OCI-LY1 (cell line): ENCODE measurements around the gene UBXN1.
"Not testable (repeated sequence)": the region's sequence is repeated elsewhere in the genome, so short reads cannot be mapped to it uniquely, and the experiment has no call there.

Experiments used
- H2AFZ ChIP-seq: fragments of 200-600 bp; sonication (generic), shearing (Covaris generic); 2 replicates; pipeline ENCODE4 v1.6.0; 2014; ENCODE audit warnings: antibody characterized with exemption, mild to moderate bottlenecking, low read length
- H3F3A ChIP-seq: fragments of 200-600 bp; sonication (generic), shearing (Covaris generic); 2 replicates; pipeline ENCODE4 v1.6.0; 2014; ENCODE audit warnings: mild to moderate bottlenecking, antibody characterized with exemption, low read length, moderate library complexity; ENCODE audit not compliant: insufficient read depth
- H3K27ac ChIP-seq: fragments of 200-600 bp; sonication (generic); 2 replicates; pipeline ENCODE4 v1.5.1; 2014; ENCODE audit warnings: low read length, mixed run types, mild to moderate bottlenecking, low read depth; ENCODE audit not compliant: poor library complexity, severe bottlenecking
- H3K27me3 ChIP-seq: fragments of 200-600 bp; sonication (generic); 2 replicates; pipeline ENCODE4 v1.6.0; 2014; ENCODE audit warnings: antibody characterized with exemption, mild to moderate bottlenecking, low read length, moderate library complexity; ENCODE audit not compliant: insufficient read depth
- H3K36me3 ChIP-seq: fragments of 200-600 bp; sonication (generic); 2 replicates; pipeline ENCODE4 v1.6.1; 2014; ENCODE audit warnings: mild to moderate bottlenecking, antibody characterized with exemption, low read length, moderate library complexity, mixed read lengths; ENCODE audit not compliant: insufficient read depth
- H3K4me1 ChIP-seq: fragments of 200-600 bp; sonication (generic); 2 replicates; pipeline ENCODE4 v1.5.1; 2014; ENCODE audit warnings: mild to moderate bottlenecking, low read length, moderate library complexity; ENCODE audit not compliant: insufficient read depth, severe bottlenecking
- H3K4me2 ChIP-seq: fragments of 200-600 bp; sonication (generic), shearing (Covaris generic); 2 replicates; pipeline ENCODE4 v1.6.1; 2014; ENCODE audit warnings: low read length
- H3K4me3 ChIP-seq: fragments of 200-600 bp; sonication (generic); 2 replicates; pipeline ENCODE4 v1.5.1; 2014; ENCODE audit warnings: low read length, low read depth, mild to moderate bottlenecking, mixed read lengths; ENCODE audit not compliant: poor library complexity, severe bottlenecking
- H3K79me2 ChIP-seq: fragments of 200-600 bp; shearing (Covaris generic); 2 replicates; pipeline ENCODE4 v1.6.1; 2016; ENCODE audit warnings: mixed run types, low read length, mixed read lengths; ENCODE audit not compliant: insufficient read depth
- H3K9ac ChIP-seq: fragments of 200-600 bp; sonication (generic), shearing (Covaris generic); 2 replicates; pipeline ENCODE4 v1.6.1; 2014; ENCODE audit warnings: mild to moderate bottlenecking, low read length, mixed read lengths
- H3K9me2 ChIP-seq: fragments of 200-600 bp; sonication (generic), shearing (Covaris generic); 2 replicates; pipeline ENCODE4 v1.6.1; 2014; ENCODE audit warnings: low read depth, mild to moderate bottlenecking, low read length, mixed read lengths
- H3K9me3 ChIP-seq: fragments of 200-600 bp; shearing (Covaris generic); 2 replicates; pipeline ENCODE4 v1.6.1; 2014; ENCODE audit warnings: low read length, mixed read lengths
- H4K20me1 ChIP-seq: fragments of 200-600 bp; sonication (generic), shearing (Covaris generic); 2 replicates; pipeline ENCODE4 v1.6.0; 2016; ENCODE audit warnings: mild to moderate bottlenecking, low read length; ENCODE audit not compliant: insufficient read depth
- EZH2 ChIP-seq: fragments of 200-600 bp; sonication (generic), shearing (Covaris generic); IDR thresholded peaks from 2 replicates; pipeline ENCODE4 v1.8.0; 2017; ENCODE audit warnings: borderline replicate concordance, mixed run types, mild to moderate bottlenecking, antibody characterized with exemption, low read length, moderate library complexity, mixed read lengths
- TF ChIP-seq, protein P1 (sequence below): fragments of 200-600 bp; sonication (generic), shearing (Covaris generic); IDR thresholded peaks from 2 replicates; pipeline ENCODE4 v1.5.1; 2017; ENCODE audit warnings: mild to moderate bottlenecking, antibody characterized with exemption, low read length, moderate library complexity, mixed read lengths

The UBXN1 gene

GRCh38 chr11:62702246-62702645 is 23.4 kb upstream of the UBXN1 start:
- H3K27ac ChIP-seq: no peak overlapping the region
- TF ChIP-seq EZH2: no peak
- TF ChIP-seq, protein P1, sequence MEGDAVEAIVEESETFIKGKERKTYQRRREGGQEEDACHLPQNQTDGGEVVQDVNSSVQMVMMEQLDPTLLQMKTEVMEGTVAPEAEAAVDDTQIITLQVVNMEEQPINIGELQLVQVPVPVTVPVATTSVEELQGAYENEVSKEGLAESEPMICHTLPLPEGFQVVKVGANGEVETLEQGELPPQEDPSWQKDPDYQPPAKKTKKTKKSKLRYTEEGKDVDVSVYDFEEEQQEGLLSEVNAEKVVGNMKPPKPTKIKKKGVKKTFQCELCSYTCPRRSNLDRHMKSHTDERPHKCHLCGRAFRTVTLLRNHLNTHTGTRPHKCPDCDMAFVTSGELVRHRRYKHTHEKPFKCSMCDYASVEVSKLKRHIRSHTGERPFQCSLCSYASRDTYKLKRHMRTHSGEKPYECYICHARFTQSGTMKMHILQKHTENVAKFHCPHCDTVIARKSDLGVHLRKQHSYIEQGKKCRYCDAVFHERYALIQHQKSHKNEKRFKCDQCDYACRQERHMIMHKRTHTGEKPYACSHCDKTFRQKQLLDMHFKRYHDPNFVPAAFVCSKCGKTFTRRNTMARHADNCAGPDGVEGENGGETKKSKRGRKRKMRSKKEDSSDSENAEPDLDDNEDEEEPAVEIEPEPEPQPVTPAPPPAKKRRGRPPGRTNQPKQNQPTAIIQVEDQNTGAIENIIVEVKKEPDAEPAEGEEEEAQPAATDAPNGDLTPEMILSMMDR: no peak
- H3K27me3 ChIP-seq: no peaks in the 10 kb centered on the region
- H3K4me2 ChIP-seq: no peak overlapping the region
- H3K36me3 ChIP-seq: peaks cover 52% of the 10 kb centered on the region
- H2AFZ ChIP-seq: no peak overlapping the region
- no peaks in the 10 kb centered on the region for H4K20me1 ChIP-seq
- peaks cover 17% of the 10 kb centered on the region for H3K4me1 ChIP-seq
- 0 out of 2 replicates have a peak, but pooled peaks cover under 1% of the 10 kb centered on the region for H3F3A ChIP-seq
- H3K79me2 ChIP-seq: no peaks in the 10 kb centered on the region
- no peak overlapping the region for H3K4me3 ChIP-seq
- H3K9me2 ChIP-seq: no peaks in the 10 kb centered on the region
- H3K9me3 ChIP-seq: no peaks in the 10 kb centered on the region
- H3K9ac ChIP-seq: no peak overlapping the region

DNA sequence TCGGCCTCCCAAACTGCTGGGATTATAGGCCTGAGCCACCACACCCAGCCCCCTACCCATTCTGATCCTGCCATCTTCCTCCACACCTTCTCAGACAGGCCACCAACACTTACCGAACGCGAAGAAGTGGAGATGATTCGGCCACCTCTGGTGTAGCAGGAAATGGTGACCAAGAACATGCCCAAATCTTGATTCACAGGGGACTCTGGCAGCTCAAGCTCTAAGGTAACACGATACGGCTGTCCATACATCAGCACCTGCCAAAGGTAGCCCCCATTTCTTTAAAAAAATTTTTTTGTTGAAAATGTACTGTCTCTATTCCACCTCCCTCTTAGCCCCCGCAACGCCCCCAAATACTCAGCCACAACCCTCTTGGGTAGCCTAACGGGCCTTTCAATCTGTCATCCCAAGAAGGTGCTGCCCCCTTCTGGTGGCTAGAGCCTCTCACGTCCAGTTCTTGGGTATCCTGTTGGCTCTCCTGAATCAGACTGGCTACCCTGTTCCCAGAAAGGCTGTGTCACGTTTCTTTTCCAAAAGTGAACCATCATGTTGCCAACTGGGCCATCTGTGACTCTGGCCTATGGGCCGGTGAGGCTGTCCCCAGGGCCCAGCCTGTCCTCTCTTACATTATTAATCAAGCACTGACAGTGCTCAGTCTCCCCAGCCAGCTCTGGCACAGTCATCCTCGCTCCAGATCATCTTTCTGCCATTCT is 15.7 kb upstream of the UBXN1 start:
- Histone ChIP-seq H3K4me2 (no peak overlapping the region), H3F3A (no peaks in the 10 kb centered on the region), H3K4me3 (no peak overlapping the region), H3K4me1 (no peaks in the 10 kb centered on the region), H2AFZ (no peak overlapping the region), H3K27me3 (no peaks in the 10 kb centered on the region), H3K9me2 (no peaks in the 10 kb centered on the region), H4K20me1 (no peaks in the 10 kb centered on the region), H3K9ac (no peak overlapping the region; the same call in 1 of the 2 replicates), H3K36me3 (peaks cover 54% of the 10 kb centered on the region), H3K9me3 (no peaks in the 10 kb centered on the region), H3K79me2 (no peaks in the 10 kb centered on the region), H3K27ac (no peak overlapping the region)
- no peak for TF ChIP-seq EZH2
- TF ChIP-seq, protein P1: peak; percentile 88

DNA sequence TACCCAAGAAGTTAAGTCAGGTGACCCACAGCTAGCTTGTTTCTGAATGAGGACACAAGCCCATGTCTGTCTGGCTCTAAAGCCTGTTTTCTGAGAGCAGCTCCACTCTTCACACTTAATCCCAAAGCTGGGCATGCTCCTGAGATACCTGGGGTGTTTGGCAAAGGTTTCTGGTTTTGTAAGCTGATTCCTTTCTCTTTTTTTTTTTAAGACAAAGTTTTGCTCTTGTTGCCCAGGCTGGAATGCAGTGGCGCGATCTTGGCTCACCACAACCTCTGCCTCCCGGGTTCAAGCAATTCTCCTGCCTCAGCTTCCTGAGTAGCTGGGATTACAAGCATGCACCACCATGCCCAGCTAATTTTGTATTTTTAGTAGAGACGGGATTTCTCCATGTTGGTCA is 14.8 kb upstream of the UBXN1 start:
- H3K27ac ChIP-seq, H3K9me2 ChIP-seq, H3F3A ChIP-seq, H3K4me1 ChIP-seq, H4K20me1 ChIP-seq, H3K9me3 ChIP-seq, H3K27me3 ChIP-seq, H3K4me3 ChIP-seq, H2AFZ ChIP-seq, H3K9ac ChIP-seq, H3K79me2 ChIP-seq, H3K4me2 ChIP-seq: not testable (repeated sequence)
- peaks cover 52% of the 10 kb centered on the region for H3K36me3 ChIP-seq
